Peyer's patch (tissue), 4 donors: Measurements from ENCODE around the gene ECHS1.

Source experiments
- POLR2A ChIP-seq, 2 donors: fragments of 450-650 bp; IDR thresholded peaks; one replicate each; pipeline ENCODE4 v1.5.1; 2017; ENCODE audit warnings: antibody characterized with exemption in 2 of 2, mild to moderate bottlenecking in 2 of 2, moderate library complexity in 2 of 2
- TF ChIP-seq, protein P1 (sequence below), 6 experiments: fragments of 450-650 bp in 4 of 6; fragments of 200-600 bp in 2 of 6; sonication (generic) in 1 of 6; IDR thresholded peaks; one replicate each; pipeline ENCODE4 v1.5.1; 2017 to 2019; ENCODE audit warnings: antibody characterized with exemption in 6 of 6, mild to moderate bottlenecking in 3 of 6, moderate library complexity in 1 of 6

DNA sequence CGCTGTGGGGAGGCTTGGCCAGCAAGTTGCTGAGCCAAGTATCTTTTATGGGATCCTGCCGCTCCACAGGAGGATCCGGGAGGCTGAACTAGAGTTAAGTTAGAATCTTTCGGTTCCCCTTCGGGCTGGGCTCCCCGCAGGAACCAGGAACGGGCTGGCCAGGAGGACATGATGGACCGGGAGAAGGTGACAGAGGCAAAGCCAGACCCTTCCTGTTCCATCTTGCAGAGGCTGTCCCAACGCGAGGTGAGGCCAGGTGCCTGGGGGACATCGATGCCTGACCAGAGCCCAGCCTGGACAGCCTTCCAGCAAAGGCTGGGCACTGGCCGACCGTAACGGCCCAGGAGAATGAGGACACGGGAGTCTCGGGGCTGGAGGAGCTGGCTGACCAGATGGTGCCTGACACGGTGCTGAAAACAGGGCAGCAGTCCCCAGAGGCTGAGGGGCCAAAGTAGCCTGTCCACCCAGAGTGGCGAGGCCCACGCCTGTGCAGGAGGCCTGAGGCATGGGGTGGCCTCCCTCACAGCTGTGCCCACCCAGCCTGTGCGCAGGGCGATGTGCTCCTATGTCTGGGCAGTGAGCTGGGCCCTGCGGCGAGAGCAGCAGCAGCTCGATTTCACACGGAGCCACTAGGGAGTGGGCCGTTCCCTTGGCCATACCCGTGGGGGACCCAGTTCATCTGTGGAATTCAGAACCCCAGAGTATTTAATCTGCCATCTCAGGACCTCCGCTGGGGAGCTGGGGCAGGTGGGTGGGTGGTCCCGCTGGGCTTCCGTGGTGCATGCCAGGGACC lies 4.1 kb upstream of the ECHS1 start:
- TF ChIP-seq, protein P1, sequence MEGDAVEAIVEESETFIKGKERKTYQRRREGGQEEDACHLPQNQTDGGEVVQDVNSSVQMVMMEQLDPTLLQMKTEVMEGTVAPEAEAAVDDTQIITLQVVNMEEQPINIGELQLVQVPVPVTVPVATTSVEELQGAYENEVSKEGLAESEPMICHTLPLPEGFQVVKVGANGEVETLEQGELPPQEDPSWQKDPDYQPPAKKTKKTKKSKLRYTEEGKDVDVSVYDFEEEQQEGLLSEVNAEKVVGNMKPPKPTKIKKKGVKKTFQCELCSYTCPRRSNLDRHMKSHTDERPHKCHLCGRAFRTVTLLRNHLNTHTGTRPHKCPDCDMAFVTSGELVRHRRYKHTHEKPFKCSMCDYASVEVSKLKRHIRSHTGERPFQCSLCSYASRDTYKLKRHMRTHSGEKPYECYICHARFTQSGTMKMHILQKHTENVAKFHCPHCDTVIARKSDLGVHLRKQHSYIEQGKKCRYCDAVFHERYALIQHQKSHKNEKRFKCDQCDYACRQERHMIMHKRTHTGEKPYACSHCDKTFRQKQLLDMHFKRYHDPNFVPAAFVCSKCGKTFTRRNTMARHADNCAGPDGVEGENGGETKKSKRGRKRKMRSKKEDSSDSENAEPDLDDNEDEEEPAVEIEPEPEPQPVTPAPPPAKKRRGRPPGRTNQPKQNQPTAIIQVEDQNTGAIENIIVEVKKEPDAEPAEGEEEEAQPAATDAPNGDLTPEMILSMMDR (IDR thresholded peaks at IDR 0.05) = no peak
- TF ChIP-seq POLR2A (IDR thresholded peaks at IDR 0.05) = no peak
